ENCODE results near the gene ACO2. TPM values are rescaled to one million over a fixed set of nuclear protein-coding genes. Genes with fewer than 3 reads are reported as not detected.
A peak's percentile ranks its signal among the peaks of the same experiment; 100 is the strongest.

Gene ACO2
- total RNA-seq, 4 donors from 2014 or later, result 83.7 to 90.4 (median 87.0) TPM

DNA sequence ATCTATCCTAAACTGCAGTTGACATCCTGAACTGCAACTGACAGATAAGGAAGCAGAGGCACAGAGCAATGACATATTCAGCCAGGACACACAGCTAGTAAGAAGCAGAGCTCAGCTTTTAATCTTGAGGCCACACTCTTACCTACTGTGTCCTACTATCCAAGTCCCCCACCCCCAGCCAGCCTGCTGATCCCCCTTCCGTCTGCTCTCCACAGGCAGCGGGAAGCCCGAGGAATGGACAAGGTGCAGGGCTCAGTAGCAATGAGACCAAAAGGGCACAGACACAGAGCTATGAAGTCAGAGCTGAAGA lies 71.0 kb downstream of the ACO2 start:
- TF ChIP-seq, protein P1, sequence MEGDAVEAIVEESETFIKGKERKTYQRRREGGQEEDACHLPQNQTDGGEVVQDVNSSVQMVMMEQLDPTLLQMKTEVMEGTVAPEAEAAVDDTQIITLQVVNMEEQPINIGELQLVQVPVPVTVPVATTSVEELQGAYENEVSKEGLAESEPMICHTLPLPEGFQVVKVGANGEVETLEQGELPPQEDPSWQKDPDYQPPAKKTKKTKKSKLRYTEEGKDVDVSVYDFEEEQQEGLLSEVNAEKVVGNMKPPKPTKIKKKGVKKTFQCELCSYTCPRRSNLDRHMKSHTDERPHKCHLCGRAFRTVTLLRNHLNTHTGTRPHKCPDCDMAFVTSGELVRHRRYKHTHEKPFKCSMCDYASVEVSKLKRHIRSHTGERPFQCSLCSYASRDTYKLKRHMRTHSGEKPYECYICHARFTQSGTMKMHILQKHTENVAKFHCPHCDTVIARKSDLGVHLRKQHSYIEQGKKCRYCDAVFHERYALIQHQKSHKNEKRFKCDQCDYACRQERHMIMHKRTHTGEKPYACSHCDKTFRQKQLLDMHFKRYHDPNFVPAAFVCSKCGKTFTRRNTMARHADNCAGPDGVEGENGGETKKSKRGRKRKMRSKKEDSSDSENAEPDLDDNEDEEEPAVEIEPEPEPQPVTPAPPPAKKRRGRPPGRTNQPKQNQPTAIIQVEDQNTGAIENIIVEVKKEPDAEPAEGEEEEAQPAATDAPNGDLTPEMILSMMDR (IDR thresholded peaks at IDR 0.05), result no peak
- TF ChIP-seq POLR2A (IDR thresholded peaks at IDR 0.05), result no peak
- Histone ChIP-seq H3K36me3 (peaks cover 0 to 68% (median 3%) of the 10 kb centered on the region in 3 donors), H3K27me3 (no peaks in the 10 kb centered on the region), H3K27ac (peak overlapping the region in 3 of 4 donors; percentile 56 to 74 (median 63)), H3K4me3 (no peak overlapping the region), H3K9me3 (no peaks in the 10 kb centered on the region), H3K4me1 (peaks cover 18 to 57% (median 22%) of the 10 kb centered on the region in 3 donors)
- intact Hi-C loops (cut with DNase I), result no loop called here
- no peak for DNase-seq
- WGBS, 2 donors, result no CpG with 5 or more reads among the region's 3 CpGs

DNA sequence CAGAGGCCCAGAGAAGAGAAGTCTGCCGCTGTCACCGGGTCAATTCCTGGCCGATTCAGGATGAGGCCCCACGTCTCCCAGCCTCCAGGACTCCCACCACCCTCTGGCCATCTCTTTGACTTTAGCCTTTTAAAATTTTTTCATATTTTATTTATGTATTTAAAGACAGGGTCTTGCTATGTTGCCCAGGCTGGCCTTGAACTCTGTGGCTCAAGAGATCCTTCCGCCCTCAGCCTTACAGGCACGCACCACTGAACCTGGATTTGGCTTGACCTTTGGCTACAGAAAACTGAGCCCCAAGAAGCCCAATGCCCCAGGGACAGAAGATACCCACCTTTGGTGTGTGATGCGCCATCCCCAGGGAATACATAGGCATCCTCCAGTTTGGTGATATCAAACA lies 71.4 kb downstream of the ACO2 start:
- Histone ChIP-seq H3K9me3 (no peaks in the 10 kb centered on the region), H3K36me3 (peaks cover 0 to 64% (median 3%) of the 10 kb centered on the region in 3 donors), H3K27ac (peak overlapping the region in 2 of 4 donors; percentile 63 to 74), H3K4me3 (no peak overlapping the region), H3K27me3 (no peaks in the 10 kb centered on the region), H3K4me1 (peaks cover 22 to 60% (median 25%) of the 10 kb centered on the region in 3 donors)
- WGBS, 2 donors, result 84 to 90% methylated on average over 4 to 7 of the region's 7 CpGs
- no peak for DNase-seq
- intact Hi-C loops (cut with DNase I), result no loop called here
- no peak for TF ChIP-seq POLR2A (IDR thresholded peaks at IDR 0.05)
- TF ChIP-seq, protein P1 (IDR thresholded peaks at IDR 0.05), result no peak

DNA sequence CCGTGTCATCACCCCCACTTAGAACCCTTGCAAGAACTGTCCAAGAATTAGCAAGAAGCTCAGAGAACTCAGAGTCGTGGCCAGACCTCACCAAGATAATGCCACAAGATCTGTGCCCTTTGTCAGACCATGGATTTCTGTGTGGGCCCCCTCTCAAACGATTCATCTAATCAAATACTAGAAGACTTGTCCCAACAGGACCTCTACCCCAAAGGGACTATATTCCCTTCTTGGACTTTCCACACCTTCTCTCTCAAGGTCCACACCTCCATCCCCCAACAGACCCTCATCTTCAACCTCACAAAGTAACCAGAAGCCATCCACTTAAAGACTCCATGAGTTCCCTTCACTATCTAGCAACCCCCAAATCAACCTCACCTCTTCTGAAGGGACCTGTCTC lies 72.6 kb downstream of the ACO2 start:
- H3K27me3 ChIP-seq, result no peaks in the 10 kb centered on the region
- intact Hi-C loops (cut with DNase I), result no loop called here
- H3K4me3 ChIP-seq, result no peak overlapping the region
- peak overlapping the region in 2 of 4 donors; percentile 3 to 21 for H3K27ac ChIP-seq
- H3K36me3 ChIP-seq, result peaks cover 0 to 52% (median 3%) of the 10 kb centered on the region in 3 donors
- WGBS, 2 donors, result 33 to 58% methylated on average over 2 to 3 of the region's 3 CpGs
- H3K4me1 ChIP-seq, result peaks cover 22 to 60% (median 25%) of the 10 kb centered on the region in 3 donors
- no peak for DNase-seq
- TF ChIP-seq, protein P1 (IDR thresholded peaks at IDR 0.05), result no peak
- TF ChIP-seq POLR2A (IDR thresholded peaks at IDR 0.05), result no peak
- no peaks in the 10 kb centered on the region for H3K9me3 ChIP-seq

GRCh38 chr22:41542224-41542623 lies 73.3 kb downstream of the ACO2 start:
- intact Hi-C loops (cut with DNase I), result no loop called here

GRCh38 chr22:41543854-41544670 lies 75.1 kb downstream of the ACO2 start, which contains the start of gene POLR3H:
TSS of gene POLR3H (minus strand) at chr22:41544470. CDS start at chr22:41544101, 369 bp downstream.
- DNase-seq, result peak; percentile 86
- intact Hi-C loops (cut with DNase I), result no loop called here
- TF ChIP-seq POLR2A (IDR thresholded peaks at IDR 0.05), result peak in 1 of 4 donors; percentile 54
- TF ChIP-seq, protein P1 (IDR thresholded peaks at IDR 0.05), result peak; percentile 32 to 53 (median 42)
- Histone ChIP-seq H3K4me1 (peaks cover 22 to 57% (median 25%) of the 10 kb centered on the region in 3 donors), H3K9me3 (no peaks in the 10 kb centered on the region), H3K36me3 (peaks cover 0 to 27% (median 3%) of the 10 kb centered on the region in 3 donors), H3K27ac (peak within 1 kb of the TSS; percentile 90 to 96 (median 93)), H3K27me3 (no peaks in the 10 kb centered on the region), H3K4me3 (peak within 1 kb of the TSS; percentile 75 to 95 (median 92))
- 0 to 2% methylated on average over 6 to 8 of the region's 80 CpGs for WGBS, 2 donors

More at GRCh38 chr22:41542224-41542623, 73.3 kb downstream of the ACO2 start:
- Histone ChIP-seq H3K9me3 (no peaks in the 10 kb centered on the region), H3K4me3 (peak overlapping the region in 2 of 4 donors; percentile 75 to 94), H3K4me1 (peaks cover 22 to 60% (median 25%) of the 10 kb centered on the region in 3 donors), H3K36me3 (peaks cover 0 to 45% (median 3%) of the 10 kb centered on the region in 3 donors), H3K27me3 (no peaks in the 10 kb centered on the region), H3K27ac (peak overlapping the region in 1 of 4 donors; percentile 93)
- TF ChIP-seq POLR2A (IDR thresholded peaks at IDR 0.05), result no peak
- TF ChIP-seq, protein P1 (IDR thresholded peaks at IDR 0.05), result no peak
- DNase-seq, result no peak
- 86 to 95% methylated on average over 4 of the region's 4 CpGs for WGBS, 2 donors

Data from esophagus squamous epithelium (tissue), 5 donors.